GM12878 (cell line): ENCODE results near the gene SLF1. TPM values are rescaled to one million over a fixed set of nuclear protein-coding genes. Genes with fewer than 3 reads are reported as not detected.

Experiments
- ATAC-seq: fragments of 200-7000 bp; cut with Tn5 transposase; 3 replicates; pipeline ENCODE4 v1.9.1; 2020; ENCODE audit warnings: mild to moderate bottlenecking, moderate library complexity
- BruUV-seq: library from RNA; stranded (reverse); fragments of 400-500 nt; replicated peaks from 2 replicates; lab custom pipeline; 2021; lab: Mats Ljungman, UMichigan
- CTCF ChIA-PET: fragments of 300-600 bp; sonication (Branson Sonifier 250); formaldehyde crosslinking; extraction: SDS; loops from one replicate; lab custom pipeline; 2021; ENCODE audit warnings: inconsistent platforms; lab: Yijun Ruan, JAX
- POLR2A ChIA-PET: fragments of 350-600 bp; formaldehyde crosslinking; extraction: SDS; loops from one replicate; lab custom pipeline; 2021; ENCODE audit warnings: inconsistent platforms; lab: Charles Lee
- RAD21 ChIA-PET: fragments of 300-600 bp; sonication (Branson Sonifier 250); formaldehyde crosslinking; loops from one replicate; lab custom pipeline; 2023; ENCODE audit warnings: antibody characterized with exemption; ENCODE audit not compliant: unreplicated experiment; lab: Charles Lee
- SMC1A ChIA-PET: fragments of 300-600 bp; sonication (Branson Sonifier 250); formaldehyde crosslinking; loops from one replicate; lab custom pipeline; 2023; ENCODE audit not compliant: unreplicated experiment, uncharacterized antibody; lab: Charles Lee
- DNase-seq: peaks from one replicate; pipeline ENCODE4 v3.0.0-alpha.2; 2011; ENCODE audit warnings: low read depth, low spot score
- FAIRE-seq: peaks from 3 replicates; lab custom pipeline; 2011; peaks lifted over from hg19 to GRCh38; lab: Jason Lieb, UNC
- H2AFZ ChIP-seq: 2 replicates; pipeline ENCODE4 v1.6.0; 2011; ENCODE audit warnings: low read depth, low read length, control low read depth; ENCODE audit not compliant: control insufficient read depth
- H3K27ac ChIP-seq: 2 replicates; pipeline ENCODE4 v1.5.1; 2011; ENCODE audit warnings: control low read depth; ENCODE audit not compliant: control insufficient read depth, insufficient read depth
- H3K27me3 ChIP-seq, 2 experiments: replicated peaks in 1 of 2; 2 replicates each; pipeline versions ENCODE4 v1.6.0 to v1.6.1; 2011; ENCODE audit warnings: low read length in 1 of 2; ENCODE audit not compliant: control insufficient read depth in 2 of 2, insufficient read depth in 2 of 2
- H3K36me3 ChIP-seq, 2 experiments: 2 replicates each; pipeline ENCODE4 v1.5.1; 2011; ENCODE audit warnings: low read length in 1 of 2; ENCODE audit not compliant: control insufficient read depth in 2 of 2, insufficient read depth in 2 of 2
- H3K4me1 ChIP-seq: 2 replicates; pipeline ENCODE4 v1.6.1; 2011; ENCODE audit warnings: mild to moderate bottlenecking, low read length, moderate library complexity, mixed read lengths; ENCODE audit not compliant: control insufficient read depth, insufficient read depth
- H3K4me2 ChIP-seq: 2 replicates; pipeline ENCODE4 v1.6.0; 2011; ENCODE audit warnings: control low read depth; ENCODE audit not compliant: control insufficient read depth, insufficient read depth
- H3K4me3 ChIP-seq: fragments of 200-600 bp; sonication (generic); 2 replicates; pipeline ENCODE4 v1.5.1; 2016
- H3K79me2 ChIP-seq: 2 replicates; pipeline ENCODE4 v1.6.0; 2011; ENCODE audit warnings: low read length; ENCODE audit not compliant: control insufficient read depth, insufficient read depth
- H3K9ac ChIP-seq: 2 replicates; pipeline ENCODE4 v1.8.0; 2011; ENCODE audit warnings: low read length, control low read depth, mixed read lengths; ENCODE audit not compliant: control insufficient read depth, insufficient read depth
- H3K9me3 ChIP-seq: replicated peaks from 3 replicates; pipeline ENCODE4 v1.5.1; 2011; ENCODE audit warnings: mild to moderate bottlenecking, low read length; ENCODE audit not compliant: control insufficient read depth, insufficient read depth
- H4K20me1 ChIP-seq: 2 replicates; pipeline ENCODE4 v1.6.0; 2011; ENCODE audit not compliant: control insufficient read depth, insufficient read depth
- GABPA ChIP-seq: IDR thresholded peaks from 2 replicates; pipeline ENCODE4 v1.6.1; 2014; ENCODE audit warnings: antibody characterized with exemption, low read depth, mild to moderate bottlenecking, inconsistent platforms
- IKZF1 ChIP-seq: fragments of 450-650 bp; conservative IDR thresholded peaks from 2 replicates; pipeline ENCODE4 v1.6.1; 2017; ENCODE audit warnings: antibody characterized with exemption, mild to moderate bottlenecking
- JUND ChIP-seq: IDR thresholded peaks from 2 replicates; pipeline ENCODE4 v1.6.1; 2012; ENCODE audit warnings: low read depth, mild to moderate bottlenecking, low read length, improper control_type of control experiment, moderate library complexity
- MTA3 ChIP-seq: IDR thresholded peaks from 2 replicates; pipeline ENCODE4 v1.6.1; 2012; ENCODE audit warnings: low read length, inconsistent platforms, borderline replicate concordance
- NR2C2 ChIP-seq: IDR thresholded peaks from 2 replicates; pipeline ENCODE4 v1.6.1; 2011; ENCODE audit warnings: borderline replicate concordance, low read depth; ENCODE audit not compliant: control insufficient read depth, insufficient read length
- PML ChIP-seq: IDR thresholded peaks from 2 replicates; pipeline ENCODE4 v1.6.1; 2012; ENCODE audit warnings: low read length, inconsistent platforms
- POLR2A ChIP-seq: IDR thresholded peaks from 2 replicates; pipeline ENCODE4 v1.6.1; 2011; ENCODE audit warnings: low read depth, mild to moderate bottlenecking, low read length
- POLR2AphosphoS5 ChIP-seq: IDR thresholded peaks from 2 replicates; pipeline ENCODE4 v1.6.1; 2011; ENCODE audit warnings: mild to moderate bottlenecking, low read length, inconsistent platforms
- RFX5 ChIP-seq: IDR thresholded peaks from 2 replicates; pipeline ENCODE4 v1.6.1; 2011; ENCODE audit warnings: low read depth, low read length, improper control_type of control experiment
- SIN3A ChIP-seq: IDR thresholded peaks from 2 replicates; pipeline ENCODE4 v1.6.1; 2012; ENCODE audit warnings: low read depth, low read length, improper control_type of control experiment
- SMAD1 ChIP-seq: fragments of 450-650 bp; IDR thresholded peaks from 2 replicates; pipeline ENCODE4 v1.6.1; 2018; ENCODE audit warnings: mild to moderate bottlenecking, low read depth; ENCODE audit not compliant: partially characterized antibody
- SUZ12 ChIP-seq: fragments of 200-600 bp; sonication (generic); IDR thresholded peaks from one replicate; pipeline ENCODE4 v1.6.1; 2018; ENCODE audit warnings: antibody characterized with exemption, mild to moderate bottlenecking; ENCODE audit not compliant: unreplicated experiment
- TCF7 ChIP-seq: IDR thresholded peaks from 2 replicates; pipeline ENCODE4 v1.6.1; 2014; ENCODE audit warnings: antibody characterized with exemption, borderline replicate concordance
- WRNIP1 ChIP-seq: IDR thresholded peaks from 2 replicates; pipeline ENCODE4 v1.6.1; 2011; ENCODE audit warnings: low read depth, low read length, improper control_type of control experiment, borderline replicate concordance
- WGBS: methylation state at CpG from one replicate; pipeline ENCODE4 v1.1.6; 2016; ENCODE audit warnings: low lambda C conversion rate; ENCODE audit not compliant: insufficient replicate concordance, insufficient coverage; ENCODE audit errors: missing lambda C conversion rate; 5-methylcytosine and 5-hydroxymethylcytosine counted together
- in situ Hi-C: fragments of 300-500 bp; cut with MboI; formaldehyde crosslinking; loops from 9 replicates; pipeline ENCODE4 v1.14.3; 2018; ENCODE audit warnings: mixed read lengths
- intact Hi-C: fragments of 100-400 bp; cut with micrococcal nuclease; formaldehyde crosslinking; loops from one replicate; pipeline ENCODE4 v1.14.2; 2022; ENCODE audit not compliant: unreplicated experiment
- polyA plus RNA-seq, 11 experiments: library from polyadenylated mRNA; depleted of rRNA in 4 of 11; unstranded in 6 of 11; stranded (reverse) in 5 of 11; fragments of >200 nt; fragmentation: Nextera tagmentation in 4 of 11; fragmentation: Illumina TruSeq in 1 of 11; extraction: Ambion mirVana in 4 of 11; extraction: Trizol in 1 of 11; gene quantifications; 1 replicate in 1 of 11; 2 replicates in 10 of 11; pipeline versions ENCODE4 v1.2.1 to v1.2.3, GENCODE V29; 2011 to 2016; ENCODE audit warnings: inconsistent platforms in 2 of 11, missing spikeins in 2 of 11, low read depth in 1 of 11
- total RNA-seq, 4 experiments: library from RNA; depleted of rRNA in 3 of 4; stranded (reverse); fragments of >200 nt in 3 of 4; fragmentation: Illumina TruSeq in 1 of 4; extraction: Trizol in 1 of 4; gene quantifications; 2 replicates each; pipeline versions ENCODE4 v1.2.1 to v1.2.3, GENCODE V29; 2013 to 2021
- TF ChIP-seq, protein P1 (sequence below): fragments of 450-650 bp; IDR thresholded peaks from 2 replicates; pipeline ENCODE4 v1.6.1; 2017; ENCODE audit warnings: mild to moderate bottlenecking, low read depth, inconsistent platforms; ENCODE audit not compliant: poor library complexity, severe bottlenecking

The SLF1 gene
- total and polyA plus RNA-seq, 10 of the 15 experiments (the other 5 are each of a cell fraction or from before 2014, with no cell fraction given): 8.1 to 27.0 (median 13.4) TPM

DNA sequence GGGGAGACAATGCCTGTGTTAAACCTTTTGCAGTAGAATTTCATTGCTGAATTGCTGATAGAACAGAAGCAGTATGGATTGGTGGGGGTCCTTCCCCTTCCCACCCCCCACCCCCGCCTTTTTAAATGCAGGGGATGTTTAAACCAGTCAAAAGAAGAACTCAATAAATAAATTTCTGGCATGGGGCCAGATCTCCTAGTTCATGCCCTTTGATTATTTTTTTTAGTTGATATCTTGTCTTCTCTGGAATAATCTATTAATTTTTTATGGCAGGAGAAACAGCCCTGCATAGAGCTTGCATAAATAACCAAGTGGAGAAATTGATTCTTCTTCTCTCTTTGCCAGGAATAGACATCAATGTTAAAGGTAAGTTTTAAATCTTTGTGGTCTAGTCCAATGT lies 72.8 kb downstream of the SLF1 start:
- DNase-seq: no peak
- ChIA-PET SMC1A (interaction anchor here (0.7 to 1.4 kb wide), 2 partner anchors 47 to 167 kb away, joined by 3 to 10 read pairs; no protein-coding TSS in a partner anchor), POLR2A (interaction anchor here (1.0 kb wide), 1 partner anchor 76 kb away, joined by 5 read pairs; no protein-coding TSS in a partner anchor), RAD21 (interaction anchor here (0.8 to 1.0 kb wide), 4 partner anchors 12 to 167 kb away, joined by 3 to 5 read pairs (median 3); no protein-coding TSS in a partner anchor), CTCF (interaction anchor here (0.6 to 5.3 kb wide), 3 partner anchors 47 to 167 kb away, joined by 3 to 28 read pairs (median 4); no protein-coding TSS in a partner anchor)
- TF ChIP-seq POLR2AphosphoS5: no peak
- peak; percentile 25 for TF ChIP-seq SMAD1
- TF ChIP-seq NR2C2: no peak
- Histone ChIP-seq H3K79me2 (no peaks in the 10 kb centered on the region), H3K9ac (no peak overlapping the region), H3K9me3 (no peaks in the 10 kb centered on the region), H3K36me3 (no peaks in the 10 kb centered on the region; a peak in 2 of 4 replicates), H3K4me1 (no peaks in the 10 kb centered on the region), H3K4me3 (no peak overlapping the region), H3K4me2 (no peak overlapping the region), H2AFZ (no peak overlapping the region), H4K20me1 (no peaks in the 10 kb centered on the region), H3K27ac (no peak overlapping the region), H3K27me3 (no peaks in the 10 kb centered on the region)
- WGBS: 91% methylated on average over 1 of the region's 1 CpG
- intact Hi-C loops (no loop called here), in situ Hi-C loops (loop anchor here (25.0 kb wide), 1 partner anchor 1104 kb away; the partner anchor contains the start of genes NR2F1 and NR2F1-AS1)
- no peak for ATAC-seq
- no TSS peak for BruUV-seq
- FAIRE-seq: no peak

DNA sequence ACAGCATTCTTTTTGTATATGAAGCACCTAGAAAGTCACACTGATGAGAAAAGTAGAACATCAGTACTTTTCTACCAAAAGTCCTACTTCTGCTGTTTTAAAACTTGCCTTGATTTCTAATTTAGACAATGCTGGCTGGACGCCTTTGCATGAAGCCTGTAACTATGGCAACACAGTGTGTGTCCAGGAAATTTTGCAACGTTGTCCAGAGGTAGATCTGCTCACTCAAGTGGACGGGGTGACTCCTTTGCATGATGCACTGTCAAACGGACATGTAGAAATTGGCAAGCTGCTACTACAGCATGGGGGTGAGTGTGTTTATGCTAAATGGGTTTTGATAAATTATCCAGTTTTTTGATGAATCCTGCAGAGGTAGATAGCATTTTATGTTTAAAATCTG lies 73.5 kb downstream of the SLF1 start:
- H3K36me3 ChIP-seq: no peaks in the 10 kb centered on the region; a peak in 2 of 4 replicates
- H2AFZ ChIP-seq: no peak overlapping the region
- H3K9ac ChIP-seq: no peak overlapping the region
- ChIA-PET SMC1A (interaction anchor here (0.8 to 2.2 kb wide), 17 partner anchors 9 to 202 kb away, joined by 3 to 10 read pairs (median 4); no protein-coding TSS in a partner anchor), RAD21 (interaction anchor here (0.9 to 1.8 kb wide), 8 partner anchors 11 to 1109 kb away, joined by 3 to 23 read pairs (median 5); partner anchors contain the start of gene NR2F1), POLR2A (no interaction called here), CTCF (interaction anchor here (1.0 to 5.3 kb wide), 14 partner anchors 11 to 168 kb away, joined by 3 to 30 read pairs (median 4); no protein-coding TSS in a partner anchor)
- no peak overlapping the region for H3K4me2 ChIP-seq
- no TSS peak for BruUV-seq
- no peak for DNase-seq
- no peaks in the 10 kb centered on the region for H3K27me3 ChIP-seq
- WGBS: 43% methylated on average over 4 of the region's 4 CpGs
- intact Hi-C loops: no loop called here
- H3K4me3 ChIP-seq: no peak overlapping the region
- no peaks in the 10 kb centered on the region for H4K20me1 ChIP-seq
- no peaks in the 10 kb centered on the region for H3K79me2 ChIP-seq
- FAIRE-seq: peak; percentile 44
- H3K4me1 ChIP-seq: no peaks in the 10 kb centered on the region
- no peak overlapping the region for H3K27ac ChIP-seq
- H3K9me3 ChIP-seq: no peaks in the 10 kb centered on the region
- in situ Hi-C loops: loop anchor here (25.0 kb wide), 1 partner anchor 1105 kb away; the partner anchor contains the start of genes NR2F1 and NR2F1-AS1
- ATAC-seq: no peak
- TF ChIP-seq SIN3A (no peak), SUZ12 (no peak), MTA3 (no peak), POLR2A (no peak), WRNIP1 (no peak), PML (no peak), JUND (no peak), IKZF1 (no peak), GABPA (no peak), RFX5 (no peak), TCF7 (no peak)
- TF ChIP-seq, protein P1, sequence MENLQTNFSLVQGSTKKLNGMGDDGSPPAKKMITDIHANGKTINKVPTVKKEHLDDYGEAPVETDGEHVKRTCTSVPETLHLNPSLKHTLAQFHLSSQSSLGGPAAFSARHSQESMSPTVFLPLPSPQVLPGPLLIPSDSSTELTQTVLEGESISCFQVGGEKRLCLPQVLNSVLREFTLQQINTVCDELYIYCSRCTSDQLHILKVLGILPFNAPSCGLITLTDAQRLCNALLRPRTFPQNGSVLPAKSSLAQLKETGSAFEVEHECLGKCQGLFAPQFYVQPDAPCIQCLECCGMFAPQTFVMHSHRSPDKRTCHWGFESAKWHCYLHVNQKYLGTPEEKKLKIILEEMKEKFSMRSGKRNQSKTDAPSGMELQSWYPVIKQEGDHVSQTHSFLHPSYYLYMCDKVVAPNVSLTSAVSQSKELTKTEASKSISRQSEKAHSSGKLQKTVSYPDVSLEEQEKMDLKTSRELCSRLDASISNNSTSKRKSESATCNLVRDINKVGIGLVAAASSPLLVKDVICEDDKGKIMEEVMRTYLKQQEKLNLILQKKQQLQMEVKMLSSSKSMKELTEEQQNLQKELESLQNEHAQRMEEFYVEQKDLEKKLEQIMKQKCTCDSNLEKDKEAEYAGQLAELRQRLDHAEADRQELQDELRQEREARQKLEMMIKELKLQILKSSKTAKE: no peak
